Uterus (tissue), 2 donors: Measurements from ENCODE around the gene NDEL1.

Source experiments
- CTCF ChIP-seq, 4 experiments: fragments of 200-600 bp in 2 of 4; fragments of 450-650 bp in 2 of 4; sonication (generic) in 2 of 4; IDR thresholded peaks; one replicate each; pipeline ENCODE4 v1.5.1; 2016 to 2019; ENCODE audit warnings: antibody characterized with exemption in 4 of 4, mild to moderate bottlenecking in 2 of 4, moderate library complexity in 1 of 4
- POLR2A ChIP-seq, 2 donors: fragments of 450-650 bp; IDR thresholded peaks; one replicate each; pipeline ENCODE4 v1.6.1; 2016; ENCODE audit warnings: antibody characterized with exemption in 2 of 2, mild to moderate bottlenecking in 1 of 2, moderate library complexity in 1 of 2

- TF ChIP-seq CTCF (IDR thresholded peaks at IDR 0.05) (no peak), POLR2A (IDR thresholded peaks at IDR 0.05) (no peak)
These were observed 68.1 kb downstream of the NDEL1 start for GRCh38 chr17:8503807-8504206.
